ENCODE measurements around the gene BTBD16. TPM values are rescaled to one million over a fixed set of nuclear protein-coding genes. Genes with fewer than 3 reads are reported as not detected.

The BTBD16 gene
- total and polyA plus RNA-seq, 2 of the 13 experiments (the other 11 are each of a cell fraction or from before 2014, with no cell fraction given), result 5.0 to 11.9 TPM

DNA sequence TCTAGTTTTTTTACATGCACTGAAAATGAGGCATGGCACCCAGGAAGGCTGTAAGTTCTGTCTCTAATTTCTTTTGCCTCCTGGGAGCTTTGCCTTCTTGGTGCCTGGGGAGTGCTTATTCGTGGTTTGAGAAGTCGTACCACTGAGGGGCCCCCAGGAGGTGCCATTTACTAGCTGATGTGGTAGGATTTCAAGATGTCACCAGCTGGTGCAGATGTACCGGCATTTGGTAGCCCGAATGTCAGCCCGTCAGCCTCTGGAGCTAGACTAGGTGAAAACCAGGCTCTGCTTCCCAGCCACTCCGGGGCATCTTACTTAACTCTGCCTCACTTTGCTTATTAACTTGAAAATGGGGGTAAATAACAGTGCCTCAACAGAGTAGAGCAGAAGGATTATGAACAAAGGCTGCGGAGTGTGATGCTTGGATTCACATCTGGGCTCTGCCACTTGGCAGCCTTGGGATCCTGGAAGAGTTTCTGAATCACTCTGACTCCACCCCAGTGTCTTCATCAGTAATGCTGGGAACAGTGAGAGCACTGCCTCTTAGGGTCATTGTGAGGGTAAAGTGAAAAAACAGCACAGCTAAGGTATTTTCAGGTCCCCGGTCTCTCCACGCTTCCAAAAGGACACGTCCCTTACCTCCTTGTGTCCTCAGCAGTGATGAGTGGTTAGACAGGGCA is 31.4 kb upstream of the BTBD16 start:
- Histone ChIP-seq H3K79me2 (ENCODE audit: insufficient read depth, low read length) (no peaks in the 10 kb centered on the region), H3K4me1 (ENCODE audit: insufficient read depth, low read length) (peaks cover 17% of the 10 kb centered on the region; the same call in 1 of the 2 replicates), H2AFZ (ENCODE audit: low read length) (no peak overlapping the region), H3K27ac (ENCODE audit: extremely low read length, insufficient read depth, low read length) (no peak overlapping the region), H3K27me3 (ENCODE audit: control insufficient read depth in 1 of 2, insufficient read depth in 2 of 2, low read length in 2 of 2) (no peaks in the 10 kb centered on the region), H3K9me3 (ENCODE audit: low read length) (no peaks in the 10 kb centered on the region), H4K20me1 (ENCODE audit: insufficient read depth, low read length) (no peaks in the 10 kb centered on the region), H3K4me3 (replicated peaks in 1 of 3; ENCODE audit: insufficient read depth in 1 of 3, low read depth in 2 of 3, low read length in 3 of 3) (no peak overlapping the region), H3K36me3 (replicated peaks in 1 of 2; ENCODE audit: control insufficient read depth in 1 of 2, insufficient read depth in 2 of 2, low read length in 2 of 2) (peaks cover 13 to 50% of the 10 kb centered on the region in 2 experiments), H3K4me2 (ENCODE audit: low read depth, low read length) (no peak overlapping the region), H3K9ac (ENCODE audit: insufficient read depth, low read depth, low read length) (no peak overlapping the region)
- intact Hi-C loops (cut with micrococcal nuclease; ENCODE audit: unreplicated experiment) (no loop called here), in situ Hi-C loops (cut with HindIII; ENCODE audit: extremely low pct_ligation_motif_present, low pct_unique_long_range_greater_than_20kb) (no loop called here)
- BruUV-seq (replicated peaks), result no TSS peak
- ATAC-seq (no peak), DNase-seq (ENCODE audit: low spot score) (no peak), FAIRE-seq (no peak)
- WGBS (ENCODE audit: low lambda C conversion rate), result 100% methylated on average over 10 of the region's 10 CpGs
- ChIA-PET POLR2A (no interaction called here), CTCF (ENCODE audit: low intra/inter-chr PET ratio, low total read pairs) (no interaction called here)
- TF ChIP-seq GATAD1 (CRISPR knock-in tag; IDR thresholded peaks at IDR 0.05) (no peak), NR2F6 (IDR thresholded peaks at IDR 0.05) (no peak), NR2F6 (CRISPR knock-in tag; IDR thresholded peaks at IDR 0.05) (no peak), CHD4 (IDR thresholded peaks at IDR 0.05; ENCODE audit: borderline replicate concordance, low read length) (no peak), ELF1 (CRISPR knock-in tag; IDR thresholded peaks at IDR 0.05) (no peak), ZBTB20 (CRISPR knock-in tag; IDR thresholded peaks at IDR 0.05; ENCODE audit: borderline replicate concordance, low read depth) (no peak), ZNF567 (CRISPR knock-in tag; IDR thresholded peaks at IDR 0.05; ENCODE audit: borderline replicate concordance) (no peak), SUZ12 (IDR thresholded peaks at IDR 0.05; ENCODE audit: low read depth, low read length) (no peak), SP140L (CRISPR knock-in tag; IDR thresholded peaks at IDR 0.05; ENCODE audit: borderline replicate concordance) (no peak), NFE2L2 (IDR thresholded peaks at IDR 0.05; ENCODE audit: low read length) (no peak), ZNF788 (CRISPR knock-in tag; IDR thresholded peaks at IDR 0.05; ENCODE audit: borderline replicate concordance) (no peak), TP53 (CRISPR knock-in tag; conservative IDR thresholded peaks at IDR 0.05) (no peak)
- TF ChIP-seq, protein P1, sequence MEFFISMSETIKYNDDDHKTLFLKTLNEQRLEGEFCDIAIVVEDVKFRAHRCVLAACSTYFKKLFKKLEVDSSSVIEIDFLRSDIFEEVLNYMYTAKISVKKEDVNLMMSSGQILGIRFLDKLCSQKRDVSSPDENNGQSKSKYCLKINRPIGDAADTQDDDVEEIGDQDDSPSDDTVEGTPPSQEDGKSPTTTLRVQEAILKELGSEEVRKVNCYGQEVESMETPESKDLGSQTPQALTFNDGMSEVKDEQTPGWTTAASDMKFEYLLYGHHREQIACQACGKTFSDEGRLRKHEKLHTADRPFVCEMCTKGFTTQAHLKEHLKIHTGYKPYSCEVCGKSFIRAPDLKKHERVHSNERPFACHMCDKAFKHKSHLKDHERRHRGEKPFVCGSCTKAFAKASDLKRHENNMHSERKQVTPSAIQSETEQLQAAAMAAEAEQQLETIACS (CRISPR knock-in tag; IDR thresholded peaks at IDR 0.05), result no peak
- TF ChIP-seq, protein P2, sequence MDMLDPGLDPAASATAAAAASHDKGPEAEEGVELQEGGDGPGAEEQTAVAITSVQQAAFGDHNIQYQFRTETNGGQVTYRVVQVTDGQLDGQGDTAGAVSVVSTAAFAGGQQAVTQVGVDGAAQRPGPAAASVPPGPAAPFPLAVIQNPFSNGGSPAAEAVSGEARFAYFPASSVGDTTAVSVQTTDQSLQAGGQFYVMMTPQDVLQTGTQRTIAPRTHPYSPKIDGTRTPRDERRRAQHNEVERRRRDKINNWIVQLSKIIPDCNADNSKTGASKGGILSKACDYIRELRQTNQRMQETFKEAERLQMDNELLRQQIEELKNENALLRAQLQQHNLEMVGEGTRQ (IDR thresholded peaks at IDR 0.05; ENCODE audit: low read depth, low read length), result no peak
- TF ChIP-seq, protein P2 (CRISPR knock-in tag; IDR thresholded peaks at IDR 0.05; ENCODE audit: borderline replicate concordance), result no peak
- TF ChIP-seq, protein P3, sequence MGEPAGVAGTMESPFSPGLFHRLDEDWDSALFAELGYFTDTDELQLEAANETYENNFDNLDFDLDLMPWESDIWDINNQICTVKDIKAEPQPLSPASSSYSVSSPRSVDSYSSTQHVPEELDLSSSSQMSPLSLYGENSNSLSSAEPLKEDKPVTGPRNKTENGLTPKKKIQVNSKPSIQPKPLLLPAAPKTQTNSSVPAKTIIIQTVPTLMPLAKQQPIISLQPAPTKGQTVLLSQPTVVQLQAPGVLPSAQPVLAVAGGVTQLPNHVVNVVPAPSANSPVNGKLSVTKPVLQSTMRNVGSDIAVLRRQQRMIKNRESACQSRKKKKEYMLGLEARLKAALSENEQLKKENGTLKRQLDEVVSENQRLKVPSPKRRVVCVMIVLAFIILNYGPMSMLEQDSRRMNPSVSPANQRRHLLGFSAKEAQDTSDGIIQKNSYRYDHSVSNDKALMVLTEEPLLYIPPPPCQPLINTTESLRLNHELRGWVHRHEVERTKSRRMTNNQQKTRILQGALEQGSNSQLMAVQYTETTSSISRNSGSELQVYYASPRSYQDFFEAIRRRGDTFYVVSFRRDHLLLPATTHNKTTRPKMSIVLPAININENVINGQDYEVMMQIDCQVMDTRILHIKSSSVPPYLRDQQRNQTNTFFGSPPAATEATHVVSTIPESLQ (CRISPR knock-in tag; conservative IDR thresholded peaks at IDR 0.05), result no peak
- TF ChIP-seq, protein P4, sequence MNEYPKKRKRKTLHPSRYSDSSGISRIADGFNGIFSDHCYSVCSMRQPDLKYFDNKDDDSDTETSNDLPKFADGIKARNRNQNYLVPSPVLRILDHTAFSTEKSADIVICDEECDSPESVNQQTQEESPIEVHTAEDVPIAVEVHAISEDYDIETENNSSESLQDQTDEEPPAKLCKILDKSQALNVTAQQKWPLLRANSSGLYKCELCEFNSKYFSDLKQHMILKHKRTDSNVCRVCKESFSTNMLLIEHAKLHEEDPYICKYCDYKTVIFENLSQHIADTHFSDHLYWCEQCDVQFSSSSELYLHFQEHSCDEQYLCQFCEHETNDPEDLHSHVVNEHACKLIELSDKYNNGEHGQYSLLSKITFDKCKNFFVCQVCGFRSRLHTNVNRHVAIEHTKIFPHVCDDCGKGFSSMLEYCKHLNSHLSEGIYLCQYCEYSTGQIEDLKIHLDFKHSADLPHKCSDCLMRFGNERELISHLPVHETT (CRISPR knock-in tag; conservative IDR thresholded peaks at IDR 0.05), result no peak
- TF ChIP-seq, protein P5, sequence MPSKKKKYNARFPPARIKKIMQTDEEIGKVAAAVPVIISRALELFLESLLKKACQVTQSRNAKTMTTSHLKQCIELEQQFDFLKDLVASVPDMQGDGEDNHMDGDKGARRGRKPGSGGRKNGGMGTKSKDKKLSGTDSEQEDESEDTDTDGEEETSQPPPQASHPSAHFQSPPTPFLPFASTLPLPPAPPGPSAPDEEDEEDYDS (CRISPR knock-in tag; IDR thresholded peaks at IDR 0.05), result no peak

Data from HepG2 (cell line).